ENCODE measurements around the gene LIPE.

- TF ChIP-seq CTCF (IDR thresholded peaks at IDR 0.05; ENCODE audit: poor library complexity, severe bottlenecking), result no peak
- TF ChIP-seq REST (IDR thresholded peaks at IDR 0.05; ENCODE audit: borderline replicate concordance), result no peak
- no peak for TF ChIP-seq RAD21 (conservative IDR thresholded peaks at IDR 0.05)
- TF ChIP-seq POLR2AphosphoS5 (IDR thresholded peaks at IDR 0.05), result no peak
- TF ChIP-seq EP300 (conservative IDR thresholded peaks at IDR 0.05; ENCODE audit: poor library complexity, severe bottlenecking), result no peak
- TF ChIP-seq MXI1 (conservative IDR thresholded peaks at IDR 0.05; ENCODE audit: poor library complexity, severe bottlenecking), result no peak
- no peak for TF ChIP-seq EZH2 (IDR thresholded peaks at IDR 0.05; ENCODE audit: borderline replicate concordance, insufficient read depth, low read length, poor library complexity, severe bottlenecking)
- TF ChIP-seq TAF1 (IDR thresholded peaks at IDR 0.05; ENCODE audit: low read depth), result no peak
These were observed 4.3 kb upstream of the LIPE start for GRCh38 chr19:42431486-42431885.

All from neural cell (in vitro differentiated cells).